GM12878 (cell line): ENCODE data around the gene MRNIP. TPM values are rescaled to one million over a fixed set of nuclear protein-coding genes. Genes with fewer than 3 reads are reported as not detected.

Source experiments
- BHLHE40 ChIP-seq, 2 experiments: fragments of 450-650 bp in 1 of 2; IDR thresholded peaks; 2 replicates each; pipeline ENCODE4 v1.6.1; 2011 to 2017; ENCODE audit warnings: low read depth in 2 of 2, borderline replicate concordance in 1 of 2, improper control_type of control experiment in 1 of 2, low read length in 1 of 2, mild to moderate bottlenecking in 1 of 2
- NRF1 ChIP-seq: conservative IDR thresholded peaks from 2 replicates; pipeline ENCODE4 v1.6.1; 2011; ENCODE audit warnings: mild to moderate bottlenecking, low read depth, low read length, improper control_type of control experiment
- PAX5 ChIP-seq: IDR thresholded peaks from 2 replicates; pipeline ENCODE4 v1.6.1; 2011; ENCODE audit warnings: low read depth, low read length, borderline replicate concordance
- SP1 ChIP-seq: IDR thresholded peaks from one replicate; pipeline ENCODE4 v1.6.1; 2011; ENCODE audit warnings: low read depth, low read length
- ZNF687 ChIP-seq: fragments of 450-650 bp; IDR thresholded peaks from 2 replicates; pipeline ENCODE4 v1.6.1; 2017; ENCODE audit warnings: mild to moderate bottlenecking, moderate library complexity
- polyA plus RNA-seq, 11 experiments: library from polyadenylated mRNA; depleted of rRNA in 4 of 11; unstranded in 6 of 11; stranded (reverse) in 5 of 11; fragments of >200 nt; fragmentation: Nextera tagmentation in 4 of 11; fragmentation: Illumina TruSeq in 1 of 11; extraction: Ambion mirVana in 4 of 11; extraction: Trizol in 1 of 11; gene quantifications; 1 replicate in 1 of 11; 2 replicates in 10 of 11; pipeline versions ENCODE4 v1.2.1 to v1.2.3, GENCODE V29; 2011 to 2016; ENCODE audit warnings: inconsistent platforms in 2 of 11, missing spikeins in 2 of 11, low read depth in 1 of 11
- total RNA-seq, 4 experiments: library from RNA; depleted of rRNA in 3 of 4; stranded (reverse); fragments of >200 nt in 3 of 4; fragmentation: Illumina TruSeq in 1 of 4; extraction: Trizol in 1 of 4; gene quantifications; 2 replicates each; pipeline versions ENCODE4 v1.2.1 to v1.2.3, GENCODE V29; 2013 to 2021
- TF ChIP-seq, protein P1 (sequence below): IDR thresholded peaks from 2 replicates; pipeline ENCODE4 v1.6.1; 2012; ENCODE audit warnings: mild to moderate bottlenecking, low read depth, low read length
- TF ChIP-seq, protein P2 (sequence below): fragments of 150-350 bp; IDR thresholded peaks from 2 replicates; pipeline ENCODE4 v1.6.1; 2016; ENCODE audit warnings: low read depth, low read length
- TF ChIP-seq, protein P3 (sequence below): fragments of 450-650 bp; formaldehyde crosslinking; IDR thresholded peaks from 2 replicates; pipeline ENCODE4 v1.4.0; 2022; ENCODE audit warnings: mild to moderate bottlenecking, moderate library complexity
- TF ChIP-seq, protein P4 (sequence below), 3 experiments: IDR thresholded peaks in 2 of 3; conservative IDR thresholded peaks in 1 of 3; 2 replicates each; pipeline ENCODE4 v1.5.1; 2011; ENCODE audit warnings: low read depth in 3 of 3, low read length in 3 of 3, mild to moderate bottlenecking in 3 of 3, control low read depth in 2 of 3, moderate library complexity in 2 of 3, inconsistent platforms in 1 of 3, mixed read lengths in 1 of 3; ENCODE audit not compliant: control insufficient read depth in 2 of 3, insufficient read depth in 1 of 3; ENCODE audit errors: extremely low read depth in 1 of 3

The MRNIP gene
- total and polyA plus RNA-seq, 10 of the 15 experiments (the other 5 are each of a cell fraction or from before 2014, with no cell fraction given): 2.4 to 30.4 (median 13.1) TPM

DNA sequence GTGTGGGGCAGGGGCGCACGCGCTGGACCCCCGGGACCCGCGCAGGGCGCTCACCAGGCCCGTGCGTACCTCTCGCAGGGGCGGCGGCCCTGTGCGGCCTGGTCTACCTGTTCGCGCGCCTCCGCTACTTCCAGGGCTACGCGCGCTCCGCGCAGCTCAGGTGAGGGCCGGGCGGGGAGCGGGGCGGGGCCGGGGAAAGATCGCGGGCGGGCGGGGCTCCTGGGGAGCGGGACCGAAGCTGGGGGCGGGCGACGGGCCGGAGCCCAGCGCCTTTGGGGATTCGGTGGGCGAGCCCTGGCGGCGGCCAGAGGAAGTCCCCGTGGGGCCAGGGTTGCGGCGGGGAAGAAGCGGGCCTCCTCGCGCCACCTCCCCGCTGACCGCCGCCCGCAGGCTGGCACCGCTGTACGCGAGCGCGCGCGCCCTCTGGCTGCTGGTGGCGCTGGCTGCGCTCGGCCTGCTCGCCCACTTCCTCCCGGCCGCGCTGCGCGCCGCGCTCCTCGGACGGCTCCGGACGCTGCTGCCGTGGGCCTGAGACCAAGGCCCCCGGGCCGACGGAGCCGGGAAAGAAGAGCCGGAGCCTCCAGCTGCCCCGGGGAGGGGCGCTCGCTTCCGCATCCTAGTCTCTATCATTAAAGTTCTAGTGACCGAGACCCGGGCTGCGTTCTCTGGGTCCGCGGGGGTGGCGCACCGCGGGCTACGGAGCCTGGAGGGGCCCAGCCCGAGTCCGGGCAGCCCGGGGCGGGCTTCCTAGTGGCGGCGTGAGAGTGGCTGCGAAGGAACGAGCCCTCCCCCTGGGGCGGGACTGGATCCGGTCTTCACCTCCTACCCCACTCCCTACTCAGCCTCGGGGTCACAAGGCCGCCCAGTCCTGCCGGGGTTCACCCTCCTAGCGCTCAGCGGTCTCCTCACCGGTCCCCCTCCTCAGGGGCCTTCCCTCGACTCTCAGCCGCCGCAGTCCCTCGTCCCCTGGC, 62.5 kb downstream of the MRNIP start (continued):
- TF ChIP-seq ZNF687 (peak; percentile 77), BHLHE40 (IDR thresholded peaks at IDR 0.05; ENCODE audit: borderline replicate concordance in 1 of 2, low read depth in 2 of 2, low read length in 1 of 2) (peak; percentile 33 to 73; a peak in 3 of 4 replicates), SP1 (peak; percentile 8), PAX5 (peak; percentile 20; the same call in 1 of the 2 replicates), NRF1 (no peak)
- TF ChIP-seq, protein P1, sequence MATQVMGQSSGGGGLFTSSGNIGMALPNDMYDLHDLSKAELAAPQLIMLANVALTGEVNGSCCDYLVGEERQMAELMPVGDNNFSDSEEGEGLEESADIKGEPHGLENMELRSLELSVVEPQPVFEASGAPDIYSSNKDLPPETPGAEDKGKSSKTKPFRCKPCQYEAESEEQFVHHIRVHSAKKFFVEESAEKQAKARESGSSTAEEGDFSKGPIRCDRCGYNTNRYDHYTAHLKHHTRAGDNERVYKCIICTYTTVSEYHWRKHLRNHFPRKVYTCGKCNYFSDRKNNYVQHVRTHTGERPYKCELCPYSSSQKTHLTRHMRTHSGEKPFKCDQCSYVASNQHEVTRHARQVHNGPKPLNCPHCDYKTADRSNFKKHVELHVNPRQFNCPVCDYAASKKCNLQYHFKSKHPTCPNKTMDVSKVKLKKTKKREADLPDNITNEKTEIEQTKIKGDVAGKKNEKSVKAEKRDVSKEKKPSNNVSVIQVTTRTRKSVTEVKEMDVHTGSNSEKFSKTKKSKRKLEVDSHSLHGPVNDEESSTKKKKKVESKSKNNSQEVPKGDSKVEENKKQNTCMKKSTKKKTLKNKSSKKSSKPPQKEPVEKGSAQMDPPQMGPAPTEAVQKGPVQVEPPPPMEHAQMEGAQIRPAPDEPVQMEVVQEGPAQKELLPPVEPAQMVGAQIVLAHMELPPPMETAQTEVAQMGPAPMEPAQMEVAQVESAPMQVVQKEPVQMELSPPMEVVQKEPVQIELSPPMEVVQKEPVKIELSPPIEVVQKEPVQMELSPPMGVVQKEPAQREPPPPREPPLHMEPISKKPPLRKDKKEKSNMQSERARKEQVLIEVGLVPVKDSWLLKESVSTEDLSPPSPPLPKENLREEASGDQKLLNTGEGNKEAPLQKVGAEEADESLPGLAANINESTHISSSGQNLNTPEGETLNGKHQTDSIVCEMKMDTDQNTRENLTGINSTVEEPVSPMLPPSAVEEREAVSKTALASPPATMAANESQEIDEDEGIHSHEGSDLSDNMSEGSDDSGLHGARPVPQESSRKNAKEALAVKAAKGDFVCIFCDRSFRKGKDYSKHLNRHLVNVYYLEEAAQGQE: no peak
- TF ChIP-seq, protein P2, sequence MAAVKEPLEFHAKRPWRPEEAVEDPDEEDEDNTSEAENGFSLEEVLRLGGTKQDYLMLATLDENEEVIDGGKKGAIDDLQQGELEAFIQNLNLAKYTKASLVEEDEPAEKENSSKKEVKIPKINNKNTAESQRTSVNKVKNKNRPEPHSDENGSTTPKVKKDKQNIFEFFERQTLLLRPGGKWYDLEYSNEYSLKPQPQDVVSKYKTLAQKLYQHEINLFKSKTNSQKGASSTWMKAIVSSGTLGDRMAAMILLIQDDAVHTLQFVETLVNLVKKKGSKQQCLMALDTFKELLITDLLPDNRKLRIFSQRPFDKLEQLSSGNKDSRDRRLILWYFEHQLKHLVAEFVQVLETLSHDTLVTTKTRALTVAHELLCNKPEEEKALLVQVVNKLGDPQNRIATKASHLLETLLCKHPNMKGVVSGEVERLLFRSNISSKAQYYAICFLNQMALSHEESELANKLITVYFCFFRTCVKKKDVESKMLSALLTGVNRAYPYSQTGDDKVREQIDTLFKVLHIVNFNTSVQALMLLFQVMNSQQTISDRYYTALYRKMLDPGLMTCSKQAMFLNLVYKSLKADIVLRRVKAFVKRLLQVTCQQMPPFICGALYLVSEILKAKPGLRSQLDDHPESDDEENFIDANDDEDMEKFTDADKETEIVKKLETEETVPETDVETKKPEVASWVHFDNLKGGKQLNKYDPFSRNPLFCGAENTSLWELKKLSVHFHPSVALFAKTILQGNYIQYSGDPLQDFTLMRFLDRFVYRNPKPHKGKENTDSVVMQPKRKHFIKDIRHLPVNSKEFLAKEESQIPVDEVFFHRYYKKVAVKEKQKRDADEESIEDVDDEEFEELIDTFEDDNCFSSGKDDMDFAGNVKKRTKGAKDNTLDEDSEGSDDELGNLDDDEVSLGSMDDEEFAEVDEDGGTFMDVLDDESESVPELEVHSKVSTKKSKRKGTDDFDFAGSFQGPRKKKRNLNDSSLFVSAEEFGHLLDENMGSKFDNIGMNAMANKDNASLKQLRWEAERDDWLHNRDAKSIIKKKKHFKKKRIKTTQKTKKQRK: no peak
- TF ChIP-seq, protein P3, sequence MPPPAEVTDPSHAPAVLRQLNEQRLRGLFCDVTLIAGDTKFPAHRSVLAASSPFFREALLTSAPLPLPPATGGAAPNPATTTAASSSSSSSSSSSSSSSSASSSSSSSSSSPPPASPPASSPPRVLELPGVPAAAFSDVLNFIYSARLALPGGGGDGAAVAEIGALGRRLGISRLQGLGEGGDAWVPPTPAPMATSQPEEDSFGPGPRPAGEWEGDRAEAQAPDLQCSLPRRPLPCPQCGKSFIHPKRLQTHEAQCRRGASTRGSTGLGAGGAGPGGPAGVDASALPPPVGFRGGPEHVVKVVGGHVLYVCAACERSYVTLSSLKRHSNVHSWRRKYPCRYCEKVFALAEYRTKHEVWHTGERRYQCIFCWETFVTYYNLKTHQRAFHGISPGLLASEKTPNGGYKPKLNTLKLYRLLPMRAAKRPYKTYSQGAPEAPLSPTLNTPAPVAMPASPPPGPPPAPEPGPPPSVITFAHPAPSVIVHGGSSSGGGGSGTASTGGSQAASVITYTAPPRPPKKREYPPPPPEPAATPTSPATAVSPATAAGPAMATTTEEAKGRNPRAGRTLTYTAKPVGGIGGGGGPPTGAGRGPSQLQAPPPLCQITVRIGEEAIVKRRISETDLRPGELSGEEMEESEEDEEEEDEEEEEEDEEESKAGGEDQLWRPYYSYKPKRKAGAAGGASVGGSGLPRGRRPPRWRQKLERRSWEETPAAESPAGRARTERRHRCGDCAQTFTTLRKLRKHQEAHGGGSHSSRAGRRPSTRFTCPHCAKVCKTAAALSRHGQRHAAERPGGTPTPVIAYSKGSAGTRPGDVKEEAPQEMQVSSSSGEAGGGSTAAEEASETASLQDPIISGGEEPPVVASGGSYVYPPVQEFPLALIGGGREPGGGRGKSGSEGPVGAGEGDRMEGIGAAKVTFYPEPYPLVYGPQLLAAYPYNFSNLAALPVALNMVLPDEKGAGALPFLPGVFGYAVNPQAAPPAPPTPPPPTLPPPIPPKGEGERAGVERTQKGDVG: no peak
- TF ChIP-seq, protein P4, sequence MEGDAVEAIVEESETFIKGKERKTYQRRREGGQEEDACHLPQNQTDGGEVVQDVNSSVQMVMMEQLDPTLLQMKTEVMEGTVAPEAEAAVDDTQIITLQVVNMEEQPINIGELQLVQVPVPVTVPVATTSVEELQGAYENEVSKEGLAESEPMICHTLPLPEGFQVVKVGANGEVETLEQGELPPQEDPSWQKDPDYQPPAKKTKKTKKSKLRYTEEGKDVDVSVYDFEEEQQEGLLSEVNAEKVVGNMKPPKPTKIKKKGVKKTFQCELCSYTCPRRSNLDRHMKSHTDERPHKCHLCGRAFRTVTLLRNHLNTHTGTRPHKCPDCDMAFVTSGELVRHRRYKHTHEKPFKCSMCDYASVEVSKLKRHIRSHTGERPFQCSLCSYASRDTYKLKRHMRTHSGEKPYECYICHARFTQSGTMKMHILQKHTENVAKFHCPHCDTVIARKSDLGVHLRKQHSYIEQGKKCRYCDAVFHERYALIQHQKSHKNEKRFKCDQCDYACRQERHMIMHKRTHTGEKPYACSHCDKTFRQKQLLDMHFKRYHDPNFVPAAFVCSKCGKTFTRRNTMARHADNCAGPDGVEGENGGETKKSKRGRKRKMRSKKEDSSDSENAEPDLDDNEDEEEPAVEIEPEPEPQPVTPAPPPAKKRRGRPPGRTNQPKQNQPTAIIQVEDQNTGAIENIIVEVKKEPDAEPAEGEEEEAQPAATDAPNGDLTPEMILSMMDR (IDR thresholded peaks at IDR 0.05 in 2 of 3, conservative IDR thresholded peaks at IDR 0.05 in 1 of 3; ENCODE audit: control insufficient read depth in 2 of 3, extremely low read depth in 1 of 3, insufficient read depth in 1 of 3, low read depth in 3 of 3, low read length in 3 of 3): peak; percentile 57 to 85 (median 60); a peak in 4 of 6 replicates
